Chondrocyte (in vitro differentiated cells): ENCODE data around the gene STXBP5. TPM values are rescaled to one million over a fixed set of nuclear protein-coding genes. Genes with fewer than 3 reads are reported as not detected.
"Not testable (repeated sequence)": the region's sequence is repeated elsewhere in the genome, so short reads cannot be mapped to it uniquely, and the experiment has no call there.

Experiments
- DNase-seq: peaks from one replicate; pipeline ENCODE4 v3.0.0; 2021; ENCODE audit warnings: mixed read lengths, low spot score
- H3K27ac Mint-ChIP-seq: one replicate; pipeline ENCODE4 v1.8.0; 2021; ENCODE audit warnings: mild to moderate bottlenecking, moderate library complexity, mixed read lengths; ENCODE audit not compliant: unreplicated experiment
- H3K27me3 Mint-ChIP-seq: 2 replicates; pipeline ENCODE4 v1.8.0; 2021; ENCODE audit warnings: low read depth, mixed read lengths
- H3K36me3 Mint-ChIP-seq: 2 replicates; pipeline ENCODE4 v1.8.0; 2021; ENCODE audit warnings: low read depth, mixed read lengths
- H3K4me1 Mint-ChIP-seq: 2 replicates; pipeline ENCODE4 v1.8.0; 2021; ENCODE audit warnings: low read depth, mild to moderate bottlenecking, mixed read lengths
- H3K4me3 Mint-ChIP-seq: one replicate; pipeline ENCODE4 v1.8.0; 2021; ENCODE audit warnings: mild to moderate bottlenecking, moderate library complexity, mixed read lengths; ENCODE audit not compliant: unreplicated experiment
- H3K9me3 Mint-ChIP-seq: 2 replicates; pipeline ENCODE4 v1.8.0; 2021; ENCODE audit warnings: low read depth, mixed read lengths
- total RNA-seq: library from RNA; stranded (reverse); gene quantifications from 3 replicates; pipeline ENCODE4 v1.2.1, GENCODE V29; 2021
- TF ChIP-seq, protein P1 (sequence below): fragments of 200-600 bp; sonication (generic); IDR thresholded peaks from 2 replicates; pipeline ENCODE4 v1.5.0; 2021; ENCODE audit warnings: antibody characterized with exemption, mild to moderate bottlenecking, moderate library complexity

STXBP5 gene
- total RNA-seq, 1 donor from 2014 or later, result 30.8 TPM

DNA sequence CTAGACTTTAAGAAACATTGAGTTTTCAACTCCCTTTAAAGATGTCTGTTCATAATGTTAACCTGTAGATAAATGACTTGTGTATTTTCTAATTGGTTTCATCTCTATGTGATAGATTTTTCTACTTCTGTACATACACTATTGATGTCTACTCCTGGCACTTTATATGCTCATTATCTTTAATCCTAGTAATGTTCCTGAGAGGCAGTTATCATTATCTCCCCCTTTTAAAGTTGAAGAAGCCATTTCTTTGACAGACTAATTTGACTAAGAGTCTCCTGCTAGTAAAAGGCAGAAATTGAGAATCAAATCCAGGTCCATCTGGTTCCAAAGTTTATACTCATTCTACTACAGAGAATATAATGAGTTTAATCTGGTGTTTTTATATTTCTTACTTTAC is 167.1 kb downstream of the STXBP5 start:
- TF ChIP-seq, protein P1, sequence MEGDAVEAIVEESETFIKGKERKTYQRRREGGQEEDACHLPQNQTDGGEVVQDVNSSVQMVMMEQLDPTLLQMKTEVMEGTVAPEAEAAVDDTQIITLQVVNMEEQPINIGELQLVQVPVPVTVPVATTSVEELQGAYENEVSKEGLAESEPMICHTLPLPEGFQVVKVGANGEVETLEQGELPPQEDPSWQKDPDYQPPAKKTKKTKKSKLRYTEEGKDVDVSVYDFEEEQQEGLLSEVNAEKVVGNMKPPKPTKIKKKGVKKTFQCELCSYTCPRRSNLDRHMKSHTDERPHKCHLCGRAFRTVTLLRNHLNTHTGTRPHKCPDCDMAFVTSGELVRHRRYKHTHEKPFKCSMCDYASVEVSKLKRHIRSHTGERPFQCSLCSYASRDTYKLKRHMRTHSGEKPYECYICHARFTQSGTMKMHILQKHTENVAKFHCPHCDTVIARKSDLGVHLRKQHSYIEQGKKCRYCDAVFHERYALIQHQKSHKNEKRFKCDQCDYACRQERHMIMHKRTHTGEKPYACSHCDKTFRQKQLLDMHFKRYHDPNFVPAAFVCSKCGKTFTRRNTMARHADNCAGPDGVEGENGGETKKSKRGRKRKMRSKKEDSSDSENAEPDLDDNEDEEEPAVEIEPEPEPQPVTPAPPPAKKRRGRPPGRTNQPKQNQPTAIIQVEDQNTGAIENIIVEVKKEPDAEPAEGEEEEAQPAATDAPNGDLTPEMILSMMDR, result no peak
- DNase-seq, result no peak
- Mint-ChIP-seq H3K27me3 (no peaks in the 10 kb centered on the region), H3K9me3 (no peaks in the 10 kb centered on the region), H3K27ac (no peak overlapping the region), H3K4me1 (no peaks in the 10 kb centered on the region), H3K36me3 (peaks cover 11% of the 10 kb centered on the region), H3K4me3 (no peak overlapping the region)

DNA sequence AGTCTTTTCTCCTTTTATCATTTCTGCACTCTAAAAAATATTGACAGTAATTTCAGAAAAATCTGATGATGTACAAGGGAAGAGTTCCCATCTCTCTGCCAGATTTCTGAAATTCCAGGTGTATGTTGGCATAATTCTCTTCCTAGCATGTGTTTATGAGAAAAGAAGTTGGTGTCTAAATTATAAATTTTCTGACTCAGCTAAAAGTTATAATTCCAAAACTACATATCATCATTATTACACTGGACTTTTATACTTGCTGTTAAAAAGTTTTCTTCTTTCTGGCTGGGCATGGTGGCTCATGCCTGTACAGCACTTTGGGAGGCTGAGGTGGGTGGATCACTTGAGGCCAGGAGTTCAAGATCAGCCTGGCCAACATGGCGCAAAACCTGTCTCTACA is 168.6 kb downstream of the STXBP5 start:
- Mint-ChIP-seq H3K9me3 (no peaks in the 10 kb centered on the region), H3K27me3 (no peaks in the 10 kb centered on the region), H3K4me1 (no peaks in the 10 kb centered on the region), H3K36me3 (peaks cover 7% of the 10 kb centered on the region), H3K4me3 (no peak overlapping the region), H3K27ac (no peak overlapping the region)
- TF ChIP-seq, protein P1, result no peak
- no peak for DNase-seq

DNA sequence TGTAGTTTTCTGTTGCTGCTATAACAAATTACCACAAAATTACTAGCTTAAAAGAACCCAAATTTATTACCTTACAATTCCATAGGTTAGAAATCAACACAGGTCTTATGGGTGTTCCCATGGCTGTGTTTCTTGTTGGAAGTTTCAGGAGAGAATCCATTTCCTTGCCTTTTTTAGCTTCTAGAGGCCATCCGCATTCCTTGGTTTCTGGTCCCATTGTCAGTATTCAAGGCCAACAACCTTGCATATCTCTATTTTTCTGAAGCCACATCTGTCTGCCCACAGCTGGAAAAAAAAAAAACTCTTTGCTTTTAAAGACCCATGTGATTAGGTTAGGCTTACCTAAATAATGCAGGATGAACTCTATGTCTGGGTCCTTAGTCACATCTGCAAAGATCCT is 174.6 kb downstream of the STXBP5 start:
- Mint-ChIP-seq H3K27me3 (no peaks in the 10 kb centered on the region), H3K36me3 (peaks cover 19% of the 10 kb centered on the region), H3K4me1 (peaks cover 7% of the 10 kb centered on the region), H3K27ac (no peak overlapping the region), H3K9me3 (peaks cover 6% of the 10 kb centered on the region), H3K4me3 (no peak overlapping the region)
- DNase-seq, result no peak
- TF ChIP-seq, protein P1, result no peak

DNA sequence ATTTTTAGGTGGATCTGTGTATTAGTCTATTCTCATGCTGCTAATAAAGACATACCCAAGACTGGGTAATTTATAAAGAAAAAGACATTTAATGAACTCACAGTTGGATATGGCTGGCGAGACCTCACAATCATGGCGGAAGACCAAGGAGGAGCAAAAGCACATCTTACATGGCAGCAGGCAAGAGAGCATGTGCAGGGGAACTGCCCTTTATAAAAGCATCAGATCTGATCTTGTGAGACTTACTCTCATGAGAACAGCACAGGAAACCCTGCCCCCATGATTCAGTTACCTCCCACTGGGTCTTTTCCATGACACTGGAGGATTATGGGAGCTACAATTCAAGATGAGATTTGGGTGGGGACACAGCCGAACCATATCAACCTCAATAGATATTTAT is 176.6 kb downstream of the STXBP5 start:
- H3K4me3 Mint-ChIP-seq, H3K27ac Mint-ChIP-seq, H3K4me1 Mint-ChIP-seq, DNase-seq, H3K27me3 Mint-ChIP-seq, H3K9me3 Mint-ChIP-seq: not testable (repeated sequence)
- H3K36me3 Mint-ChIP-seq, result peaks cover 19% of the 10 kb centered on the region

DNA sequence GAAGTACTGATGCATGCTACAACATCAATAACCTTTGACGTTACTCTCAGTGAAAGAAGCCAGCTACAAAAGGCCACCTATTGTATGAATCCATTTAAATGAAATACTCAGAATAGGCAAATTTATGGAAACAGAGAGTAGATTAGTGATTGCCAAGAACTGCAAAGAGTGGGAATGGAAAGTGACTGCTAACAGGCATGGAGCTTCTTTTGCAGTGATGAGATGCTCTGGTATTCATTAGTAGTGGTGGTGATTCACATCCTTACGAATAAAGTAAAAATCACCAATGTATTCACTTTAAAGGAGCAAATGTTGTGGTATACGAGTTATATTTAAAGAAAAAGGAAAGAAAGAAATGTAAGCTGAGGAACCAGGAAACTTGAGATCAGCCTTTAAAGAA is 177.5 kb downstream of the STXBP5 start:
- Mint-ChIP-seq H3K27me3 (no peaks in the 10 kb centered on the region), H3K4me1 (peaks cover 7% of the 10 kb centered on the region)
- no peak for DNase-seq

More for the DNA sequence above, 177.5 kb downstream of the STXBP5 start:
- Mint-ChIP-seq H3K4me3 (no peak overlapping the region), H3K36me3 (peaks cover 19% of the 10 kb centered on the region), H3K27ac (no peak overlapping the region), H3K9me3 (peaks cover 6% of the 10 kb centered on the region)
- TF ChIP-seq, protein P1, result no peak
